Glutamatergic neuron (in vitro differentiated cells): ENCODE measurements around the gene HOXC9. TPM values are rescaled to one million over a fixed set of nuclear protein-coding genes. Genes with fewer than 3 reads are reported as not detected.
"Not testable (repeated sequence)": the region's sequence is repeated elsewhere in the genome, so short reads cannot be mapped to it uniquely, and the experiment has no call there.

Experiments used
- DNase-seq: peaks from one replicate; pipeline ENCODE4 v3.0.0; 2022
- H3K27ac Mint-ChIP-seq: one replicate; pipeline ENCODE4 v1.8.0; 2020; ENCODE audit warnings: mild to moderate bottlenecking, mixed read lengths, inconsistent platforms; ENCODE audit not compliant: unreplicated experiment
- H3K27me3 Mint-ChIP-seq: one replicate; pipeline ENCODE4 v1.8.0; 2020; ENCODE audit warnings: mild to moderate bottlenecking, moderate library complexity, mixed read lengths, inconsistent platforms; ENCODE audit not compliant: unreplicated experiment
- H3K36me3 Mint-ChIP-seq: one replicate; pipeline ENCODE4 v1.8.0; 2020; ENCODE audit warnings: mild to moderate bottlenecking, mixed read lengths, inconsistent platforms; ENCODE audit not compliant: unreplicated experiment
- H3K4me1 Mint-ChIP-seq: one replicate; pipeline ENCODE4 v1.8.0; 2020; ENCODE audit warnings: mild to moderate bottlenecking, low read depth, mixed read lengths, inconsistent platforms; ENCODE audit not compliant: unreplicated experiment
- H3K4me3 Mint-ChIP-seq: one replicate; pipeline ENCODE4 v1.8.0; 2020; ENCODE audit warnings: mild to moderate bottlenecking, mixed read lengths, inconsistent platforms; ENCODE audit not compliant: unreplicated experiment
- H3K9me3 Mint-ChIP-seq: one replicate; pipeline ENCODE4 v1.8.0; 2020; ENCODE audit warnings: mild to moderate bottlenecking, moderate library complexity, mixed read lengths, inconsistent platforms; ENCODE audit not compliant: unreplicated experiment
- CTCF ChIP-seq: fragments of 200-600 bp; sonication (generic); IDR thresholded peaks from one replicate; pipeline ENCODE4 v1.5.0; 2021; ENCODE audit not compliant: partially characterized antibody, unreplicated experiment
- total RNA-seq: library from RNA; stranded (reverse); fragmentation: NEBNext Ultra II Directional; extraction: Animal tissue kit (Norgen Biotek cat#: 25700); gene quantifications from one replicate; pipeline ENCODE4 v1.2.1, GENCODE V29; 2021; ENCODE audit not compliant: unreplicated experiment

Gene HOXC9
- total RNA-seq, 1 donor from 2014 or later = not detected

DNA sequence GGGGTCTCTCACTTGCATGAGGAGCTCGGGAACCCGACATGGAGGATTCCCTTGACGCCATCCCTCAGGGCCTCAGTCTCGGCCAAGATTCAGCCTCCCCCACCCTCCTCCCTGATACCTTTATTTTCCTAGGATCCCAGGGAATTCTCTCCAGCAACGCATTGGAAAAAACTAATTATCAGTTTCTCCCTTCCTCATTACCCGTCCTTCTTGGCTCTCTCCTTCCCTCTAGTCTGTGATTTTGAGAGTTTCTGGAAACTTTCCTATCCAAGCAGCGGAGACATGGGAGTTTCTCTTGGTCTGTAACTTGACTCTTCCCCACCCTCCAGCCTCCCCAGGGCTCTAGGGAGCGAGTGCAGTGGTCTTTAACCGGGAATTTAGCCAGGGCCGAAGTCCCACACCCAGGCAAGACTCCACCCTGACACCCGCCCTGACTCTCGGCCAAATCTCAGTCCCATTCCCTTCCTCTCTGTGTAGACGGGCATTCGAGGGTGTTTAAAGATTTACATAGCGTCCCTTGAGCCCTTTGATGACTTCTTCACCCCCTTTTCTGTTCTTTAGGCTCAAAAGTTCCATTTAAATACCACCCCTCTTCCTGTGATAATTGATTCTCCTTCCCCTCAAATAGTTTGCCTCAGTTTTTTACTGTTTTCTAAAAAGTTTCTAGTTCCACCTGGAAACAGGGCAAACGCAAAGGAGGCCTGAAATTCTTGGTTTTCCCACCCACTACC, 39.6 kb downstream of the HOXC9 start:
- H3K27me3 Mint-ChIP-seq = peaks cover 33% of the 10 kb centered on the region
- H3K4me1 Mint-ChIP-seq = peaks cover 9% of the 10 kb centered on the region
- H3K36me3 Mint-ChIP-seq = no peaks in the 10 kb centered on the region
- no peak overlapping the region for H3K27ac Mint-ChIP-seq
- DNase-seq = no peak
- no peak for TF ChIP-seq CTCF
- no peak overlapping the region for H3K4me3 Mint-ChIP-seq
- peaks cover 7% of the 10 kb centered on the region for H3K9me3 Mint-ChIP-seq

DNA sequence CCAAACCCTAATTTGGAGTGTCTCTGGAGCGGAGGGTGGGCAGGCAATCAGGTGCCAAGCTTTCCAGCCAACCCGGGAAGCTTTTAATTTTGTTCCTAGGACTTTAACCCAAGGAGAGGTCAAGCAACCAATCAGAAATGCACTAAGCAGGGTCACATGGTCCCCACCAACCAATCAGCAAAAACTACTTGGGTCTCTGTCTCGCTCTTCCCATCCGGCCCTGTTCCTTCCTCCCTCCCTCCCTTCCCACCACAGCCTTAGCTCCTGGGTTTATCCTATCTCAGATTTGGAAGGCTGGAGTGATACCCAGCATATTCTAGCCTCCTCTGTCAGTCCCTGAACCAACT, 40.2 kb downstream of the HOXC9 start:
- Mint-ChIP-seq H3K9me3 (peaks cover 5% of the 10 kb centered on the region), H3K27me3 (peaks cover 34% of the 10 kb centered on the region), H3K4me3 (no peak overlapping the region), H3K4me1 (peaks cover 9% of the 10 kb centered on the region), H3K27ac (no peak overlapping the region), H3K36me3 (no peaks in the 10 kb centered on the region)
- no peak for TF ChIP-seq CTCF
- no peak for DNase-seq

- no peak for TF ChIP-seq CTCF
- H3K36me3 Mint-ChIP-seq = no peaks in the 10 kb centered on the region
- no peak overlapping the region for H3K27ac Mint-ChIP-seq
- DNase-seq = no peak
- H3K4me1 Mint-ChIP-seq = peaks cover 9% of the 10 kb centered on the region
- peaks cover 5% of the 10 kb centered on the region for H3K9me3 Mint-ChIP-seq
- no peak overlapping the region for H3K4me3 Mint-ChIP-seq
- H3K27me3 Mint-ChIP-seq = peaks cover 33% of the 10 kb centered on the region
These were observed 40.7 kb downstream of the HOXC9 start for GRCh38 chr12:54040648-54041047.

DNA sequence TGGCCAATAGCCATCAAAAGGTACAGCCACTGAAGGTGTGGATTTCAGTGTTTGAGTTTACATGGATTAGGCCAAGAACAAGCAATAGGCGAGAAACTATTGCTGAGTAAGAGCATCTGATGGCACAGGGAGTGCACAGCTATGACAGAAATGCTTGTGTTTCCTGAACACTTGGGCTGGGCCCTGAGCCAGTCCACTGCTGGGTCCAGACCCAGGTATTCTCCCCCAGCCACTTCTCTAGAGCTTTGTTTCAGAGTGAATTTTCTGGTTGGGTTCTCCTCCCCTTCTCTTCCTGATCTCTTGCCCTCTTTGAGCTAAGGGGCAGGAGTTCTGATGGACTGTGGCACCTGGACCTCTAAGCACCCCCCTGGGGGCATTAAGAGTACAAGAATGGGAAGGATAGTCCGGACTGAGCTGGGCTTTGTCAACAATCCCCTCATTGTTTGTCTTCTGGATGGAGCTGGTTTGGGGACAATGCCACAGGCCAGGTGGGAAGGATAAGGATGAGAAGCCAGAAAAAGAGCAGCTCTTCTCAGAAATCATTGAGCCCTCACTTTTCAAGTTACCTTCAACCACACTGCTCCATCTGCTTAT, 41.2 kb downstream of the HOXC9 start:
- Mint-ChIP-seq H3K27ac (no peak overlapping the region), H3K9me3 (peaks cover 5% of the 10 kb centered on the region), H3K4me3 (no peak overlapping the region), H3K36me3 (no peaks in the 10 kb centered on the region), H3K27me3 (peaks cover 31% of the 10 kb centered on the region), H3K4me1 (peaks cover 9% of the 10 kb centered on the region)
- no peak for TF ChIP-seq CTCF
- DNase-seq = no peak

GRCh38 chr12:54042033-54042432, 42.1 kb downstream of the HOXC9 start:
- not testable (repeated sequence) for H3K36me3 Mint-ChIP-seq, H3K9me3 Mint-ChIP-seq, DNase-seq, H3K4me1 Mint-ChIP-seq, H3K4me3 Mint-ChIP-seq, H3K27ac Mint-ChIP-seq
- peaks cover 35% of the 10 kb centered on the region for H3K27me3 Mint-ChIP-seq
